Calu3 (cell line): ENCODE data around the gene HSPA1B. TPM values are rescaled to one million over a fixed set of nuclear protein-coding genes. Genes with fewer than 3 reads are reported as not detected.

ENCODE experiments used
- BruUV-seq: library from RNA; stranded (reverse); fragments of 400-500 nt; replicated peaks from 2 replicates; lab custom pipeline; 2021; lab: Mats Ljungman, UMichigan
- CTCF ChIA-PET: fragments of 300-600 bp; sonication (Branson Sonifier 250); formaldehyde crosslinking; loops from one replicate; lab custom pipeline; 2022; ENCODE audit warnings: antibody characterized with exemption; lab: Charles Lee
- DNase-seq: peaks from one replicate; pipeline ENCODE4 v3.0.0; 2022
- H3K27ac Mint-ChIP-seq: one replicate; pipeline ENCODE4 v1.8.0; 2022; ENCODE audit warnings: mixed read lengths; ENCODE audit not compliant: unreplicated experiment
- H3K27me3 Mint-ChIP-seq: one replicate; pipeline ENCODE4 v1.8.0; 2022; ENCODE audit warnings: mixed read lengths; ENCODE audit not compliant: unreplicated experiment
- H3K36me3 Mint-ChIP-seq: one replicate; pipeline ENCODE4 v1.8.0; 2022; ENCODE audit warnings: mild to moderate bottlenecking, moderate library complexity, mixed read lengths; ENCODE audit not compliant: insufficient read depth, unreplicated experiment
- H3K4me1 Mint-ChIP-seq: one replicate; pipeline ENCODE4 v1.8.0; 2022; ENCODE audit warnings: mild to moderate bottlenecking, low read depth, mixed read lengths; ENCODE audit not compliant: unreplicated experiment
- H3K4me3 Mint-ChIP-seq: one replicate; pipeline ENCODE4 v1.8.0; 2022; ENCODE audit warnings: mild to moderate bottlenecking, low read depth, moderate library complexity, mixed read lengths; ENCODE audit not compliant: unreplicated experiment
- H3K9me3 Mint-ChIP-seq: one replicate; pipeline ENCODE4 v1.8.0; 2022; ENCODE audit warnings: low read depth, mixed read lengths; ENCODE audit not compliant: unreplicated experiment
- intact Hi-C: fragments of 100-400 bp; cut with micrococcal nuclease; formaldehyde crosslinking; loops from one replicate; pipeline ENCODE4 v1.10.0; 2022; ENCODE audit not compliant: unreplicated experiment
- total RNA-seq: library from RNA; stranded (reverse); gene quantifications from 2 replicates; pipeline ENCODE4 v1.2.3, GENCODE V29; 2022
- TF ChIP-seq, protein P1 (sequence below): fragments of 200-600 bp; IDR thresholded peaks from one replicate; pipeline ENCODE4 v1.8.0; 2022; ENCODE audit warnings: antibody characterized with exemption; ENCODE audit not compliant: unreplicated experiment

The HSPA1B gene
- total RNA-seq, 1 experiment from 2014 or later: 705 TPM

DNA sequence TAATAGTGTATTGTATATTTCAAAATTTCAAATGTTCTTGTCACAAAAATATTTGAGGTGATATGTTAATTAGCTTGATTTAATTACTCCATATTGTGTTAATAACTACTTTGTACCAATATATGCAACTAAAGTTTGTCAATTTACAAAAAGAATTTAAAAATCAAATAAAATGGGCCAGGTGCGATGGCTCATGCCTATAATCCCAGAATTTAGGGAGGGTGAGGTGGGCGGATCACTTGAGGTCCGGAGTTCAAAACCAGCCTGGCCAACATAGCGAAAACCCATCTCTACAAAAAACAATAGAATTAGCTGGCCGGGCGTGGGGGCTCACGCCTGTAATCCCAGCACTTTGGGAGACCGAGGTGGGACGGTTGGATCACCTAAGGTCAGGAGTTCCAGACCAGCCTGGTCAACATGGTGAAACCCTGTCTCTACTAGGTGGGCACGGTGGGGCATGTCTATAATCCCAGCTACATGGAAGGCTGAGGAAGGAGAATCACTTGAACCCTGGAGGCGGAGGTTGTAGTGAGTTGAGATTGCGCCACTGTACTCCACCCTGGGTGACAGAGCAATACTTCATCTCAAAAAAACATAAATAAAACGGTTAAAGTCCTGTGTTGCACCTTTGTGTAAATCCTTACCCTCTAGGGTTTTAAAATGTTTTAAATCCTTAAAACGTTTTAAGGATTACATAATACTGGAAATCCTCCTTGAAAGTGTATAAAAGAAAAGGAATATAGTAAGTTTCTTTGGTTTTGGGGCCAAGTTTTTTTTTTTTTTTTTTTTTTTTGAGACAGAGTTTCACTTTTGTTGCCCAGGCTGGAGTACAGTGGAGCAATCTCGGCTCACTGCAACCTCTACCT, 4.0 kb downstream of the HSPA1B start:
- TF ChIP-seq, protein P1, sequence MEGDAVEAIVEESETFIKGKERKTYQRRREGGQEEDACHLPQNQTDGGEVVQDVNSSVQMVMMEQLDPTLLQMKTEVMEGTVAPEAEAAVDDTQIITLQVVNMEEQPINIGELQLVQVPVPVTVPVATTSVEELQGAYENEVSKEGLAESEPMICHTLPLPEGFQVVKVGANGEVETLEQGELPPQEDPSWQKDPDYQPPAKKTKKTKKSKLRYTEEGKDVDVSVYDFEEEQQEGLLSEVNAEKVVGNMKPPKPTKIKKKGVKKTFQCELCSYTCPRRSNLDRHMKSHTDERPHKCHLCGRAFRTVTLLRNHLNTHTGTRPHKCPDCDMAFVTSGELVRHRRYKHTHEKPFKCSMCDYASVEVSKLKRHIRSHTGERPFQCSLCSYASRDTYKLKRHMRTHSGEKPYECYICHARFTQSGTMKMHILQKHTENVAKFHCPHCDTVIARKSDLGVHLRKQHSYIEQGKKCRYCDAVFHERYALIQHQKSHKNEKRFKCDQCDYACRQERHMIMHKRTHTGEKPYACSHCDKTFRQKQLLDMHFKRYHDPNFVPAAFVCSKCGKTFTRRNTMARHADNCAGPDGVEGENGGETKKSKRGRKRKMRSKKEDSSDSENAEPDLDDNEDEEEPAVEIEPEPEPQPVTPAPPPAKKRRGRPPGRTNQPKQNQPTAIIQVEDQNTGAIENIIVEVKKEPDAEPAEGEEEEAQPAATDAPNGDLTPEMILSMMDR: no peak
- BruUV-seq: no TSS peak
- Mint-ChIP-seq H3K27ac (peak overlapping the region; percentile 77), H3K27me3 (peaks cover 13% of the 10 kb centered on the region), H3K36me3 (peaks cover 87% of the 10 kb centered on the region), H3K4me3 (peak overlapping the region; percentile 89), H3K9me3 (no peaks in the 10 kb centered on the region), H3K4me1 (peaks cover 30% of the 10 kb centered on the region)
- DNase-seq: no peak
- intact Hi-C loops: loop anchor here (2.0 to 5.0 kb wide), 3 partner anchors 39 to 151 kb away; partner anchors contain the start of gene LY6G5C
- CTCF ChIA-PET: interaction anchor here (0.7 to 3.8 kb wide), 10 partner anchors 12 to 62 kb away, joined by 3 to 51 read pairs (median 6); partner anchors contain the start of genes HSPA1A, HSPA1L, LSM2 and NEU1

DNA sequence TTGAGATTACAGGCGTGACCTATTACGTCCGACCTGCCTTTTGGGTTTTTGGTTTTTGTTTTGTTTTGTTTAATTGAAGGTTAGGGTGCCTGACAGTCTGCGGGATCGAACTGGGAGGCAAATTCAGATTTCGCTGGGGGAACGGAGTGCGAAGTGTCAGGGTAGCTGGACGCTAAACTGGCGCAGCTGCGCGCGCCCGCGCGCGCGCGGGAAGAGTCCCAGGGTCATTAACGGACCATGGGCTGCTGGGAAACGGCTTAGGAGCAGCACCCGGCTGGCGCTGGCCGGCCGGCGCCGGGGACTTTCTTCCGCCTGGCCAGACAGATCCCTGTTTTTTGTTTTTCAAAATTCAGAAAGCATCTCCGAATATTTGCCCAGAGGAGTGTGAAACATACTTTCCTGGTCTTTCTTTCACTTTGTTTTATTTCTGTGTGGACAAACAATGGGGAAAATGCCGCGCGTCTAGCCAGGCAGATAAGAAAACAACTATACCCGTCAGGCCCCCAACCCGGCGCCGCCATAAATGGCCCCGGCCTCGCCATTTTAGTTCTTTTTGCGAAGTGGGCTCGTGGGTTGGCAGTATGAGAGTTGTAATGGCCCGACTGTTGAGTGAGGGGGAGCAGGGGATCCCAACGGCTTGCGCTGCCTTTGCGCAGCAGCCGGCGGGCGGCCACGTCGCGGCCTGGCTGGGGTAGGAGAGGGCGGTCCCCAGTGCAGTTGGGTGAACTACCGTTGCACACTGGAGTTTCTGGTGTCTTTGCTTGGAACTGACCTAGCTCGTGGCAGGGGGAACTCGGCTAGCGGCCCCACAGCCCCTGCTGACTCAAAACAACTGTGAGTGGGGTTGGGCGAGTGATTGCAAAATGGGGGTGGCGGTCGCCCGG, 7.1 kb downstream of the HSPA1B start:
- CTCF ChIA-PET: interaction anchor here (0.6 to 1.6 kb wide), 9 partner anchors 13 to 1076 kb away, joined by 3 to 9 read pairs (median 4); partner anchors contain the start of genes HSPA1A, HSPA1L, LSM2 and MSH5
- Mint-ChIP-seq H3K27ac (peak overlapping the region; percentile 99), H3K4me3 (peak overlapping the region; percentile 89), H3K27me3 (no peaks in the 10 kb centered on the region), H3K36me3 (peaks cover 100% of the 10 kb centered on the region), H3K4me1 (peaks cover 39% of the 10 kb centered on the region), H3K9me3 (no peaks in the 10 kb centered on the region)
- TF ChIP-seq, protein P1: no peak
- intact Hi-C loops: loop anchor here (2.0 to 5.0 kb wide), 2 partner anchors 14 to 42 kb away; no protein-coding TSS in a partner anchor
- BruUV-seq: no TSS peak
- peak; percentile 96 for DNase-seq

GRCh38 chr6:31836047-31836473, 8.5 kb downstream of the HSPA1B start:
- Mint-ChIP-seq H3K9me3 (no peaks in the 10 kb centered on the region), H3K36me3 (peaks cover 100% of the 10 kb centered on the region), H3K4me1 (peaks cover 39% of the 10 kb centered on the region), H3K27me3 (no peaks in the 10 kb centered on the region), H3K27ac (peak overlapping the region; percentile 99), H3K4me3 (peak overlapping the region; percentile 89)
- TF ChIP-seq, protein P1: no peak
- no TSS peak for BruUV-seq
- no peak for DNase-seq
- CTCF ChIA-PET: interaction anchor here (0.6 to 1.5 kb wide), 8 partner anchors 9 to 909 kb away, joined by 3 to 9 read pairs (median 4); partner anchors contain the start of genes HSPA1B and MSH5
- intact Hi-C loops: no loop called here
